GM23338 (cell line): ENCODE measurements around the gene FER. TPM values are rescaled to one million over a fixed set of nuclear protein-coding genes. Genes with fewer than 3 reads are reported as not detected.

Source experiments
- ATAC-seq: fragments of 200-7000 bp; cut with Tn5 transposase; 3 replicates; pipeline ENCODE4 v1.9.1; 2020
- DNase-seq: peaks from one replicate; pipeline ENCODE4 v3.0.0-alpha.2; 2015; ENCODE audit warnings: low spot score
- H2AFZ ChIP-seq: fragments of 200-600 bp; sonication (generic); 2 replicates; pipeline ENCODE4 v1.8.0; 2016; ENCODE audit warnings: antibody characterized with exemption, mild to moderate bottlenecking, moderate library complexity
- H3F3A ChIP-seq: fragments of 200-600 bp; sonication (generic); replicated peaks from 2 replicates; pipeline ENCODE4 v1.8.0; 2017; ENCODE audit warnings: antibody characterized with exemption, mixed run types, low read depth
- H3K27ac ChIP-seq: fragments of 200-600 bp; sonication (generic); 2 replicates; pipeline ENCODE4 v1.6.1; 2016; ENCODE audit warnings: low read depth
- H3K27me3 ChIP-seq: fragments of 200-600 bp; sonication (generic); 2 replicates; pipeline ENCODE4 v1.8.0; 2016; ENCODE audit warnings: mild to moderate bottlenecking, mixed run types, moderate library complexity; ENCODE audit not compliant: insufficient read depth
- H3K36me3 ChIP-seq: fragments of 200-600 bp; sonication (generic); 2 replicates; pipeline ENCODE4 v1.8.0; 2016; ENCODE audit warnings: mild to moderate bottlenecking; ENCODE audit not compliant: insufficient read depth
- H3K4me1 ChIP-seq: fragments of 200-600 bp; sonication (generic); 2 replicates; pipeline ENCODE4 v1.8.0; 2016; ENCODE audit warnings: mild to moderate bottlenecking, moderate library complexity; ENCODE audit not compliant: insufficient read depth
- H3K4me2 ChIP-seq: fragments of 200-600 bp; sonication (generic); 2 replicates; pipeline ENCODE4 v1.7.1; 2017; ENCODE audit warnings: mixed run types
- H3K4me3 ChIP-seq: fragments of 200-600 bp; sonication (generic); 2 replicates; pipeline ENCODE4 v1.6.1; 2016; ENCODE audit warnings: mixed run types
- H3K79me2 ChIP-seq: fragments of 200-600 bp; sonication (generic); replicated peaks from 2 replicates; pipeline ENCODE4 v1.8.0; 2017; ENCODE audit warnings: mild to moderate bottlenecking; ENCODE audit not compliant: insufficient read depth
- H3K9me2 ChIP-seq: fragments of 200-600 bp; sonication (generic); 2 replicates; pipeline ENCODE4 v1.8.0; 2017; ENCODE audit not compliant: insufficient read depth
- H4K20me1 ChIP-seq: fragments of 200-600 bp; sonication (generic); replicated peaks from 2 replicates; pipeline ENCODE4 v1.8.0; 2017; ENCODE audit warnings: mild to moderate bottlenecking; ENCODE audit not compliant: insufficient read depth
- H3K27ac Mint-ChIP-seq: 2 replicates; pipeline ENCODE4 v1.8.0; 2020; ENCODE audit warnings: inconsistent platforms, mild to moderate bottlenecking, moderate library complexity, mixed read lengths
- H3K27me3 Mint-ChIP-seq: 3 replicates; pipeline ENCODE4 v1.8.0; 2022; ENCODE audit warnings: low read depth, mild to moderate bottlenecking, moderate library complexity, mixed read lengths, inconsistent platforms; ENCODE audit not compliant: insufficient read depth, poor library complexity
- H3K36me3 Mint-ChIP-seq: 3 replicates; pipeline ENCODE4 v1.8.0; 2021; ENCODE audit warnings: low read depth, mild to moderate bottlenecking, inconsistent platforms, moderate library complexity, mixed read lengths
- H3K4me1 Mint-ChIP-seq: 3 replicates; pipeline ENCODE4 v1.8.0; 2020; ENCODE audit warnings: mild to moderate bottlenecking, inconsistent platforms, mixed read lengths
- H3K4me3 Mint-ChIP-seq: 3 replicates; pipeline ENCODE4 v1.8.0; 2021; ENCODE audit warnings: moderate library complexity, mild to moderate bottlenecking, inconsistent platforms, mixed read lengths
- H3K9me3 Mint-ChIP-seq: 3 replicates; pipeline ENCODE4 v1.8.0; 2020; ENCODE audit warnings: moderate library complexity, mild to moderate bottlenecking, inconsistent platforms, mixed read lengths
- CREB1 ChIP-seq: fragments of 250-450 bp; sonication (Bioruptor Pico); IDR thresholded peaks from 2 replicates; pipeline ENCODE4 v1.5.0; 2020; ENCODE audit warnings: low read depth, mild to moderate bottlenecking, moderate library complexity
- CTCF ChIP-seq, 2 experiments: fragments of 200-600 bp in 1 of 2; sonication (generic) in 1 of 2; conservative IDR thresholded peaks; 2 replicates each; pipeline versions ENCODE4 v1.5.1 to v1.6.1; 2016 to 2017; ENCODE audit warnings: antibody characterized with exemption in 2 of 2, low read depth in 2 of 2, mild to moderate bottlenecking in 2 of 2, moderate library complexity in 1 of 2
- ETS1 ChIP-seq: IDR thresholded peaks from 2 replicates; pipeline ENCODE4 v1.6.1; 2016; ENCODE audit warnings: antibody characterized with exemption
- JUNB ChIP-seq: IDR thresholded peaks from one replicate; pipeline ENCODE4 v1.6.1; 2016; ENCODE audit warnings: antibody characterized with exemption; ENCODE audit not compliant: unreplicated experiment
- NANOG ChIP-seq: IDR thresholded peaks from 2 replicates; pipeline ENCODE4 v1.6.1; 2016; ENCODE audit warnings: antibody characterized with exemption, borderline replicate concordance
- REST ChIP-seq: IDR thresholded peaks from one replicate; pipeline ENCODE4 v1.6.1; 2018; ENCODE audit warnings: antibody characterized with exemption; ENCODE audit not compliant: unreplicated experiment
- ZNF114 ChIP-seq: fragments of 250-450 bp; sonication (Bioruptor Pico); IDR thresholded peaks from 2 replicates; pipeline ENCODE4 v1.5.0; 2020; ENCODE audit warnings: mild to moderate bottlenecking, moderate library complexity
- polyA plus RNA-seq: library from polyadenylated mRNA; unstranded; fragments of >200 nt; fragmentation: Nextera tagmentation; extraction: Ambion mirVana; gene quantifications from 2 replicates; pipeline ENCODE4 v1.2.1, GENCODE V29; 2016
- total RNA-seq: library from RNA; depleted of rRNA; stranded (reverse); fragments of >200 nt; shearing (Covaris generic); gene quantifications from 2 replicates; pipeline ENCODE4 v1.2.3, GENCODE V29; 2014
- TF ChIP-seq, protein P1 (sequence below): fragments of 250-450 bp; sonication (Bioruptor Pico); IDR thresholded peaks from 2 replicates; pipeline ENCODE4 v1.5.0; 2020; ENCODE audit warnings: mild to moderate bottlenecking, moderate library complexity

Gene FER
- total and polyA plus RNA-seq, 2 experiments from 2014 or later, result 17.4 to 34.8 TPM

DNA sequence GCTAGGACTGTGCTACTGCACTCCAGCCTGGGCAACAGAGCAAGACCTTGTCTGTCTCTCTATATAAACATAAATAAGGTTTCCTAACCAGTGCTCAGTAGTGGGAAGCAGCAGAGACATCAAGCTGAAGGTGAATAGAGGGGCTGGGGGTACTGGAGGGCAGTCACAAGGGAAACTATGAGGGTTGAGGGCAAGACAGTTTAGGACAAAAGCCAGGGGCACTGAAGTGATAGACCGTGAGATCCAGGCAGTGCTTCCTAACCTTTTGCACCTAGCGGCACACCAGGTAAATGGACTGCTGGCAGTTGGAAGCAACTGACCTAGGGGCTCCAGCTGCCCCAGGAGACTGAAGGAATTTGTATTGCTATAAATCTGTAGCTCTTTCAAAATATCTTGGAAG is 483.6 kb downstream of the FER start (continued):
- TF ChIP-seq CREB1 (CRISPR knock-in tag) (no peak), CTCF (conservative IDR thresholded peaks at IDR 0.05; ENCODE audit: low read depth in 2 of 2) (no peak), ZNF114 (no peak), ETS1 (no peak)

DNA sequence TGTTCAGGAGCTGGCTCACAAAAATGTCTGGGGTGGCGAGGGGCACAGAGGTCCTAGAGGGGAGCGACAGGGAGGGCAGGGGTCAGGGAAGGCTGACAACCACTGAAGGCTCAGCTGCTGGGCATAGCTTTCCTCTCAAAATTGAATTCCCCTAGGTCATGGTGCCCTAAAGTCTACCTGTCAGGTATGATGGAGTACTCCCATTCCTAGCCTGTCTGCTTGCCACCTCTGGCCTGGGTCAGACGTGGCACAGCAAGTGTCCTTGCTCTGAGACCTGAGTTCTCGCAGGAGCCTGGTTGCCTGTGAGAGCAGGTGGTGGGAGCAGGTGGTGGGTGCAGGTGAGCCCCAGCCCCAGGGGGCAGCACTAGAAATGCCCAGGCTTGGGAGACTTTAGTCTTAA is 486.7 kb downstream of the FER start:
- Histone ChIP-seq H3F3A (no peaks in the 10 kb centered on the region), H3K27me3 (no peaks in the 10 kb centered on the region), H3K36me3 (no peaks in the 10 kb centered on the region), H3K4me1 (no peaks in the 10 kb centered on the region), H2AFZ (no peak overlapping the region), H3K4me3 (no peak overlapping the region), H4K20me1 (no peaks in the 10 kb centered on the region), H3K4me2 (no peak overlapping the region), H3K27ac (no peak overlapping the region), H3K79me2 (no peaks in the 10 kb centered on the region), H3K9me2 (peaks cover 16% of the 10 kb centered on the region; the same call in 1 of the 2 replicates)
- peaks cover 4% of the 10 kb centered on the region; the same call in 1 of the 3 replicates for H3K36me3 Mint-ChIP-seq
- DNase-seq (no peak), ATAC-seq (no peak)
- H3K9me3 Mint-ChIP-seq, result peaks cover 7% of the 10 kb centered on the region
- no peak overlapping the region for H3K27ac Mint-ChIP-seq
- H3K27me3 Mint-ChIP-seq, result no peaks in the 10 kb centered on the region
- no peak overlapping the region for H3K4me3 Mint-ChIP-seq
- no peaks in the 10 kb centered on the region for H3K4me1 Mint-ChIP-seq
- TF ChIP-seq ETS1, result no peak
- TF ChIP-seq CREB1 (CRISPR knock-in tag), result no peak
- no peak for TF ChIP-seq ZNF114
- TF ChIP-seq CTCF (conservative IDR thresholded peaks at IDR 0.05; ENCODE audit: low read depth in 2 of 2), result no peak
- TF ChIP-seq REST, result no peak
- TF ChIP-seq, protein P1, sequence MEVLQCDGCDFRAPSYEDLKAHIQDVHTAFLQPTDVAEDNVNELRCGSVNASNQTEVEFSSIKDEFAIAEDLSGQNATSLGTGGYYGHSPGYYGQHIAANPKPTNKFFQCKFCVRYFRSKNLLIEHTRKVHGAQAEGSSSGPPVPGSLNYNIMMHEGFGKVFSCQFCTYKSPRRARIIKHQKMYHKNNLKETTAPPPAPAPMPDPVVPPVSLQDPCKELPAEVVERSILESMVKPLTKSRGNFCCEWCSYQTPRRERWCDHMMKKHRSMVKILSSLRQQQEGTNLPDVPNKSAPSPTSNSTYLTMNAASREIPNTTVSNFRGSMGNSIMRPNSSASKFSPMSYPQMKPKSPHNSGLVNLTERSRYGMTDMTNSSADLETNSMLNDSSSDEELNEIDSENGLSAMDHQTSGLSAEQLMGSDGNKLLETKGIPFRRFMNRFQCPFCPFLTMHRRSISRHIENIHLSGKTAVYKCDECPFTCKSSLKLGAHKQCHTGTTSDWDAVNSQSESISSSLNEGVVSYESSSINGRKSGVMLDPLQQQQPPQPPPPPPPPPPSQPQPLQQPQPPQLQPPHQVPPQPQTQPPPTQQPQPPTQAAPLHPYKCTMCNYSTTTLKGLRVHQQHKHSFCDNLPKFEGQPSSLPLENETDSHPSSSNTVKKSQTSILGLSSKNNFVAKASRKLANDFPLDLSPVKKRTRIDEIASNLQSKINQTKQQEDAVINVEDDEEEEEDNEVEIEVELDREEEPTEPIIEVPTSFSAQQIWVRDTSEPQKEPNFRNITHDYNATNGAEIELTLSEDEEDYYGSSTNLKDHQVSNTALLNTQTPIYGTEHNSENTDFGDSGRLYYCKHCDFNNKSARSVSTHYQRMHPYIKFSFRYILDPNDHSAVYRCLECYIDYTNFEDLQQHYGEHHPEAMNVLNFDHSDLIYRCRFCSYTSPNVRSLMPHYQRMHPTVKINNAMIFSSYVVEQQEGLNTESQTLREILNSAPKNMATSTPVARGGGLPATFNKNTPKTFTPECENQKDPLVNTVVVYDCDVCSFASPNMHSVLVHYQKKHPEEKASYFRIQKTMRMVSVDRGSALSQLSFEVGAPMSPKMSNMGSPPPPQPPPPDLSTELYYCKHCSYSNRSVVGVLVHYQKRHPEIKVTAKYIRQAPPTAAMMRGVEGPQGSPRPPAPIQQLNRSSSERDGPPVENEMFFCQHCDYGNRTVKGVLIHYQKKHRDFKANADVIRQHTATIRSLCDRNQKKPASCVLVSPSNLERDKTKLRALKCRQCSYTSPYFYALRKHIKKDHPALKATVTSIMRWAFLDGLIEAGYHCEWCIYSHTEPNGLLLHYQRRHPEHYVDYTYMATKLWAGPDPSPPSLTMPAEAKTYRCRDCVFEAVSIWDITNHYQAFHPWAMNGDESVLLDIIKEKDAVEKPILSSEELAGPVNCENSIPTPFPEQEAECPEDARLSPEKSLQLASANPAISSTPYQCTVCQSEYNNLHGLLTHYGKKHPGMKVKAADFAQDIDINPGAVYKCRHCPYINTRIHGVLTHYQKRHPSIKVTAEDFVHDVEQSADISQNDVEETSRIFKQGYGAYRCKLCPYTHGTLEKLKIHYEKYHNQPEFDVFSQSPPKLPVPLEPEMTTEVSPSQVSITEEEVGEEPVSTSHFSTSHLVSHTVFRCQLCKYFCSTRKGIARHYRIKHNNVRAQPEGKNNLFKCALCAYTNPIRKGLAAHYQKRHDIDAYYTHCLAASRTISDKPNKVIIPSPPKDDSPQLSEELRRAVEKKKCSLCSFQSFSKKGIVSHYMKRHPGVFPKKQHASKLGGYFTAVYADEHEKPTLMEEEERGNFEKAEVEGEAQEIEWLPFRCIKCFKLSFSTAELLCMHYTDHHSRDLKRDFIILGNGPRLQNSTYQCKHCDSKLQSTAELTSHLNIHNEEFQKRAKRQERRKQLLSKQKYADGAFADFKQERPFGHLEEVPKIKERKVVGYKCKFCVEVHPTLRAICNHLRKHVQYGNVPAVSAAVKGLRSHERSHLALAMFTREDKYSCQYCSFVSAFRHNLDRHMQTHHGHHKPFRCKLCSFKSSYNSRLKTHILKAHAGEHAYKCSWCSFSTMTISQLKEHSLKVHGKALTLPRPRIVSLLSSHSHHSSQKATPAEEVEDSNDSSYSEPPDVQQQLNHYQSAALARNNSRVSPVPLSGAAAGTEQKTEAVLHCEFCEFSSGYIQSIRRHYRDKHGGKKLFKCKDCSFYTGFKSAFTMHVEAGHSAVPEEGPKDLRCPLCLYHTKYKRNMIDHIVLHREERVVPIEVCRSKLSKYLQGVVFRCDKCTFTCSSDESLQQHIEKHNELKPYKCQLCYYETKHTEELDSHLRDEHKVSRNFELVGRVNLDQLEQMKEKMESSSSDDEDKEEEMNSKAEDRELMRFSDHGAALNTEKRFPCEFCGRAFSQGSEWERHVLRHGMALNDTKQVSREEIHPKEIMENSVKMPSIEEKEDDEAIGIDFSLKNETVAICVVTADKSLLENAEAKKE (CRISPR knock-in tag), result no peak
- no peak for TF ChIP-seq NANOG
- TF ChIP-seq JUNB, result no peak
